HepG2 (cell line): ENCODE results near the gene HS3ST4. TPM values are rescaled to one million over a fixed set of nuclear protein-coding genes. Genes with fewer than 3 reads are reported as not detected.

Experiments used
- ATAC-seq: fragments of 200-7000 bp; cut with Tn5 transposase; 3 replicates; pipeline ENCODE4 v1.9.1; 2020; ENCODE audit warnings: mild to moderate bottlenecking, moderate library complexity
- BruUV-seq: library from RNA; stranded (reverse); fragments of 400-500 nt; replicated peaks from 2 replicates; lab custom pipeline; 2021; lab: Mats Ljungman, UMichigan
- CTCF ChIA-PET: fragments of 300-600 bp; formaldehyde crosslinking; extraction: SDS; loops from one replicate; lab custom pipeline; 2021; ENCODE audit warnings: low total read pairs, inconsistent platforms, low intra/inter-chr PET ratio; lab: Yijun Ruan, JAX
- POLR2A ChIA-PET: fragments of 350-600 bp; sonication (Branson Sonifier 250); formaldehyde crosslinking; loops from one replicate; lab custom pipeline; 2020; ENCODE audit warnings: antibody characterized with exemption, inconsistent platforms; lab: Yijun Ruan, JAX
- DNase-seq: peaks from one replicate; pipeline ENCODE4 v3.0.0-alpha.2; 2015; ENCODE audit warnings: low spot score
- FAIRE-seq: peaks from 3 replicates; lab custom pipeline; 2011; peaks lifted over from hg19 to GRCh38; lab: Jason Lieb, UNC
- H2AFZ ChIP-seq: one replicate; pipeline ENCODE4 v1.6.1; 2011; ENCODE audit warnings: low read length, inconsistent platforms
- H3K27ac ChIP-seq: fragments of 300-600 bp; 3 replicates; pipeline ENCODE4 v1.8.0; 2011; ENCODE audit warnings: mixed run types, mild to moderate bottlenecking, mixed read lengths, low read length, inconsistent platforms; ENCODE audit not compliant: insufficient read depth; ENCODE audit errors: extremely low read length
- H3K27me3 ChIP-seq, 2 experiments: fragments of 200-600 bp in 1 of 2; 2 replicates in 1 of 2; 3 replicates in 1 of 2; pipeline versions ENCODE4 v1.6.0 to v1.8.0; 2011; ENCODE audit warnings: low read length in 2 of 2, mild to moderate bottlenecking in 2 of 2, moderate library complexity in 2 of 2, inconsistent platforms in 1 of 2; ENCODE audit not compliant: insufficient read depth in 2 of 2, control insufficient read depth in 1 of 2
- H3K36me3 ChIP-seq, 2 experiments: fragments of 200-600 bp in 1 of 2; replicated peaks in 1 of 2; 2 replicates in 1 of 2; 3 replicates in 1 of 2; pipeline versions ENCODE4 v1.5.1 to v1.8.0; 2011; ENCODE audit warnings: low read length in 2 of 2, inconsistent platforms in 1 of 2; ENCODE audit not compliant: insufficient read depth in 2 of 2, control insufficient read depth in 1 of 2
- H3K4me1 ChIP-seq: 2 replicates; pipeline ENCODE4 v1.5.1; 2012; ENCODE audit warnings: low read length, inconsistent platforms; ENCODE audit not compliant: insufficient read depth
- H3K4me2 ChIP-seq: 2 replicates; pipeline ENCODE4 v1.6.0; 2011; ENCODE audit warnings: low read depth, low read length, inconsistent platforms
- H3K4me3 ChIP-seq, 3 experiments: fragments of 200-600 bp in 1 of 3; sonication (generic), shearing (Covaris generic) in 1 of 3; replicated peaks in 1 of 3; 2 replicates each; pipeline ENCODE4 v1.5.1; 2011 to 2016; ENCODE audit warnings: low read length in 3 of 3, inconsistent platforms in 2 of 3, low read depth in 2 of 3, mild to moderate bottlenecking in 2 of 3, control low read depth in 1 of 3, mixed read lengths in 1 of 3; ENCODE audit not compliant: insufficient read depth in 1 of 3
- H3K79me2 ChIP-seq: one replicate; pipeline ENCODE4 v1.6.1; 2011; ENCODE audit warnings: low read length, inconsistent platforms; ENCODE audit not compliant: insufficient read depth
- H3K9ac ChIP-seq: 2 replicates; pipeline ENCODE4 v1.6.0; 2011; ENCODE audit warnings: mild to moderate bottlenecking, low read depth, low read length, inconsistent platforms; ENCODE audit not compliant: insufficient read depth
- H3K9me3 ChIP-seq: 2 replicates; pipeline ENCODE4 v1.5.1; 2012; ENCODE audit warnings: mild to moderate bottlenecking, low read length
- H4K20me1 ChIP-seq: 2 replicates; pipeline ENCODE4 v1.6.0; 2011; ENCODE audit warnings: inconsistent platforms, mild to moderate bottlenecking, low read length, moderate library complexity; ENCODE audit not compliant: insufficient read depth
- CREB3 ChIP-seq: sonication (generic); formaldehyde crosslinking; IDR thresholded peaks from 2 replicates; pipeline ENCODE4 v1.5.0; 2020; ENCODE audit warnings: missing genetic modification reagents
- GMEB2 ChIP-seq: IDR thresholded peaks from 2 replicates; pipeline ENCODE4 v1.6.1; 2016; ENCODE audit warnings: missing biosample characterization, missing genetic modification reagents, low read depth
- HOXA9 ChIP-seq: sonication (generic); formaldehyde crosslinking; IDR thresholded peaks from 2 replicates; pipeline ENCODE4 v1.8.1; 2022; ENCODE audit warnings: missing genetic modification reagents, mild to moderate bottlenecking, moderate library complexity, borderline replicate concordance
- LBX2 ChIP-seq: sonication (generic); formaldehyde crosslinking; IDR thresholded peaks from 2 replicates; pipeline ENCODE4 v1.5.0; 2020; ENCODE audit warnings: missing genetic modification reagents, mild to moderate bottlenecking, borderline replicate concordance
- MBNL3 ChIP-seq: fragments of 250-450 bp; sonication (Bioruptor Pico); conservative IDR thresholded peaks from 2 replicates; pipeline ENCODE4 v1.8.0; 2022; ENCODE audit warnings: mild to moderate bottlenecking, inconsistent platforms
- SNRNP70 ChIP-seq: fragments of 200-400 bp; formaldehyde crosslinking; IDR thresholded peaks from 2 replicates; pipeline ENCODE4 v1.6.1; 2017; ENCODE audit warnings: mild to moderate bottlenecking, low read depth, low read length, moderate library complexity
- THRA ChIP-seq: sonication (generic); formaldehyde crosslinking; IDR thresholded peaks from 2 replicates; pipeline ENCODE4 v1.4.0; 2020; ENCODE audit warnings: missing genetic modification reagents, borderline replicate concordance
- ZFP36L1 ChIP-seq: sonication (generic); formaldehyde crosslinking; IDR thresholded peaks from 2 replicates; pipeline ENCODE4 v1.8.0; 2022; ENCODE audit warnings: mild to moderate bottlenecking, missing genetic modification reagents, moderate library complexity
- ZNF12 ChIP-seq: sonication (generic); formaldehyde crosslinking; IDR thresholded peaks from 2 replicates; pipeline ENCODE4 v1.5.0; 2020; ENCODE audit warnings: missing genetic modification reagents
- ZNF207 ChIP-seq: fragments of 450-650 bp; IDR thresholded peaks from 2 replicates; pipeline ENCODE4 v1.6.1; 2016; ENCODE audit warnings: antibody characterized with exemption, borderline replicate concordance
- ZNF343 ChIP-seq: sonication (generic); formaldehyde crosslinking; IDR thresholded peaks from 2 replicates; pipeline ENCODE4 v1.4.0; 2020; ENCODE audit warnings: mild to moderate bottlenecking, missing genetic modification reagents
- ZNF672 ChIP-seq: sonication (generic); formaldehyde crosslinking; IDR thresholded peaks from 2 replicates; pipeline ENCODE4 v1.8.1; 2022; ENCODE audit warnings: missing genetic modification reagents
- WGBS: methylation state at CpG from one replicate; pipeline ENCODE4 v1.1.6; 2017; ENCODE audit warnings: low lambda C conversion rate; 5-methylcytosine and 5-hydroxymethylcytosine counted together
- in situ Hi-C: cut with HindIII; loops from 2 replicates; pipeline ENCODE4 v1.10.0; 2017; ENCODE audit warnings: low pct_unique_long_range_greater_than_20kb; ENCODE audit not compliant: extremely low pct_ligation_motif_present
- intact Hi-C: fragments of 100-400 bp; cut with micrococcal nuclease; formaldehyde crosslinking; loops from one replicate; pipeline ENCODE4 v1.10.0; 2022; ENCODE audit not compliant: unreplicated experiment
- polyA plus RNA-seq, 8 experiments: library from polyadenylated mRNA; depleted of rRNA in 3 of 8; stranded (reverse) in 7 of 8; unstranded in 1 of 8; fragments of >200 nt; fragmentation: Illumina TruSeq in 4 of 8; extraction: Trizol in 4 of 8; gene quantifications; 2 replicates each; pipeline versions ENCODE4 v1.2.1 to v1.2.3, GENCODE V29; 2011 to 2016; ENCODE audit warnings: low read depth in 4 of 8, missing spikeins in 1 of 8, mixed read lengths in 1 of 8; ENCODE audit not compliant: insufficient read depth in 1 of 8
- total RNA-seq, 5 experiments: library from RNA; depleted of rRNA; stranded (reverse); fragments of >200 nt; fragmentation: Illumina TruSeq; extraction: Trizol; gene quantifications; 2 replicates each; pipeline ENCODE4 v1.2.3, GENCODE V29; 2016; ENCODE audit warnings: low read depth in 1 of 5

Gene HS3ST4
- total and polyA plus RNA-seq, 2 of the 13 experiments (the other 11 are each of a cell fraction or from before 2014, with no cell fraction given), result not detected

GRCh38 chr16:25922438-25922837 lies 230.7 kb downstream of the HS3ST4 start:
- no peaks in the 10 kb centered on the region for H3K27me3 ChIP-seq
- in situ Hi-C loops (no loop called here), intact Hi-C loops (no loop called here)
- no peaks in the 10 kb centered on the region for H3K36me3 ChIP-seq
- TF ChIP-seq SNRNP70 (no peak), ZNF672 (CRISPR knock-in tag) (no peak), ZFP36L1 (no peak), ZNF12 (CRISPR knock-in tag) (peak; percentile 90), CREB3 (CRISPR knock-in tag) (no peak)
- FAIRE-seq (no peak), DNase-seq (no peak), ATAC-seq (no peak)
- ChIA-PET POLR2A (no interaction called here), CTCF (no interaction called here)
- H3K9me3 ChIP-seq, result no peaks in the 10 kb centered on the region
- no peak overlapping the region for H3K4me3 ChIP-seq
- no TSS peak for BruUV-seq
- no peaks in the 10 kb centered on the region for H3K4me1 ChIP-seq
- no peak overlapping the region for H3K4me2 ChIP-seq
- H3K79me2 ChIP-seq, result no peaks in the 10 kb centered on the region
- H2AFZ ChIP-seq, result no peak overlapping the region
- H3K9ac ChIP-seq, result no peak overlapping the region
- H3K27ac ChIP-seq, result no peak overlapping the region
- no peaks in the 10 kb centered on the region for H4K20me1 ChIP-seq
- 0% methylated on average over 2 of the region's 2 CpGs for WGBS

GRCh38 chr16:25925421-25925820 lies 233.7 kb downstream of the HS3ST4 start:
- POLR2A ChIA-PET, result no interaction called here
- no peak for ATAC-seq
- TF ChIP-seq THRA (CRISPR knock-in tag), result no peak
- TF ChIP-seq MBNL3 (CRISPR knock-in tag), result no peak
- TF ChIP-seq LBX2 (CRISPR knock-in tag), result no peak
- TF ChIP-seq ZNF207, result no peak
- no peak for TF ChIP-seq ZNF343
- TF ChIP-seq HOXA9 (CRISPR knock-in tag), result no peak
- TF ChIP-seq GMEB2 (CRISPR knock-in tag), result no peak

More at GRCh38 chr16:25925421-25925820, 233.7 kb downstream of the HS3ST4 start:
- FAIRE-seq, result no peak
- Histone ChIP-seq H3K9ac (no peak overlapping the region), H2AFZ (no peak overlapping the region), H4K20me1 (no peaks in the 10 kb centered on the region), H3K4me3 (no peak overlapping the region), H3K4me2 (no peak overlapping the region), H3K27me3 (no peaks in the 10 kb centered on the region), H3K4me1 (no peaks in the 10 kb centered on the region), H3K36me3 (no peaks in the 10 kb centered on the region), H3K27ac (no peak overlapping the region), H3K9me3 (no peaks in the 10 kb centered on the region), H3K79me2 (no peaks in the 10 kb centered on the region)
- 28% methylated on average over 8 of the region's 8 CpGs for WGBS
- DNase-seq, result no peak
- BruUV-seq, result no TSS peak
- in situ Hi-C loops (no loop called here), intact Hi-C loops (no loop called here)
- CTCF ChIA-PET, result no interaction called here
